Activated CD4-positive, alpha-beta T cell treated with anti-CD3 and anti-CD28 coated beads, Interleukin-2, amount 50 U/mL, for 24 hours (primary cell): ENCODE measurements around the gene MBL2.

Source experiments
- DNase-seq, 2 donors: peaks; one replicate each; pipeline ENCODE4 v3.0.0-alpha.2; 2020; ENCODE audit warnings: low read depth in 1 of 2, low spot score in 1 of 2

Gene MBL2

DNA sequence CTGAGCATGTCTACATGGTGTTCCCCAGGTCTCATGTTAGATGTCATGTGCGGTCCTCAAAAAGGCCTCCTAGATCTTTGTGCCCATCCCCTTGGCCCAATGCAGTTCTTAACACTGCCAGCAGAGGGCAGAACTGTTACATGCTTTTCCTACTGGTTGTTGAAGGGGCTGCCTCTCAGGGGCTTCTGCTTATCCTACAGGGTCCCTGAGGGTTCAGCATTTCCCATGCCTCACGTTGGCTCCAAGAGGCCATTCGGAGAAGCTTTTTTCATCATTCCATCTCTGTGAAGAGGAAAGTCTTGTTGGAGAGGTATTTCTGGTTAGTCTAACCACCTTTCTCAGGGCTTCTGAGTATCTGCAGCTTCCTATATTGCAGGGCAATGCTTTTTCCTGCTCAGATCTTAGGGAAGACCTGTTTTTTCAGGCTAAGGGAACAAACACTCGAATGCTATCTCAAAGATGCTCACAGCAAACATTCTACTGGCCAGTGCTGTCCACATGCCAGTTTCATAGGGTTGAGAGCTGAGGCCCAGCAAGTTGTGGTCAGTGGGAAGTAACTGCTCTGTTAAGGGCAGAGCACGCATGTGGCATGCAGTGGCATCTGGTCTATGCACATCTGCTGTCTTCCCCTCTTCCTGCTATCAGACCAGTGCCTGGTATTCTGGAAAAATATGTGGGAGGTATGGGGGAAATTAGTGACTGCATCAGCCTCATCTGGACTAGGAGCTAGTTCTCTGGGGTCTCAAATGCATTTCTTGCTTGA, 31.5 kb downstream of the MBL2 start:
- peak in 1 of 2 donors; percentile 11 for DNase-seq

DNA sequence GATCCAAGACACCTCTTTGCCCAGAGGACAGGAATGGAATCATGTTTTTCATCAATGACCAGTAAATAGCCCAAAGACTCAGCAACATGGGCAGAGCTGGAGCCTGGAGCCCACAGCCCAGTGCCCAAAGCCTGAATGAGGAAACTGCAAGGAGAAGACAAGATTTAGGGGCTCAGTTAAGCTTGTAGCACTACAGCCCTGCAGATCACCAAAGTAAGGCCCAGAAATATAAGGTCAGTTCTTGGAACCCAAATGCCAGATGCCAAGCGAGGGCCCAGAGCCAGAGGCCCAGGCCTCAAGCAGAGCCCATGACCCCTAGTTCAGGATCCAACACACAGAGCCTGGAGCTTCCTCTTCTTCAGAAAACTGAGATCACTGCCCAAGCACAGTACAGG, 32.4 kb downstream of the MBL2 start:
- DNase-seq: no peak

DNA sequence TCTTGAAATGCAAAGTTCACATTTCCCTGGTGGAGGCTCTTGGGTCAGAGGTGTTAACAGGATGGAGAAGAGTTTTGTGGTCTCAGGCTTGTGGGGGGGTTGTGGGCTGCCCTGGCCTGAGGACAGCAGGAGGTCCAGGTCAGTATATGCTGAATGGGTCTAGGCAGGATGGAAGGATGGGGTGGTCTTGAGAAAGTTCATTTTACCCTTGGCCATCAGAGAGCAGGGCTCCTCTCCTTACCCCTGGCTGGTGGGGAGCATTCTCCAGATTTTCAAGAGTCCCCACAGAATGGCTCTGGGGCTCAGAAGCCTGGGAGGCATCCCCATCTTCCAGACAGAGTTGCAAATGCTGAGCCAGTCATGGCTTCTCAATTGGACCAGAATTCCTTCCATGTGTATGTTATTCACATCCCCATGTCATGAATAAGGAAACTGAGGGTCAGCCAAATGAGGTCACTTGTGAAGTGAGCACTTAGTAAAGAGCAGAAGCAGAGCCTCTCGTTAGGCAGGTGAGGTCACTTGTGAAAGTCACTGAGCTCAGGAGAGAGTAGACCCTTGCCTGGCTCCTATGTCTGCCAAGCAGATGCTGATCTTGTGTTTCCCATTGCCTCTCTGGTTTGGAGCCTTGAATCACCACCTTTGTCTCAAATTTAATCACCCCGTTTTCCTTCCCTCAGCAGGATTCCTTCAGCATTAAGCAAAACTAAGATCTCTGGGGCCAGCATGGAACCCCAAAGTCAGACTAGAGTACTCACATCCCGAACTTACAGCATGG, 33.0 kb downstream of the MBL2 start:
- no peak for DNase-seq

DNA sequence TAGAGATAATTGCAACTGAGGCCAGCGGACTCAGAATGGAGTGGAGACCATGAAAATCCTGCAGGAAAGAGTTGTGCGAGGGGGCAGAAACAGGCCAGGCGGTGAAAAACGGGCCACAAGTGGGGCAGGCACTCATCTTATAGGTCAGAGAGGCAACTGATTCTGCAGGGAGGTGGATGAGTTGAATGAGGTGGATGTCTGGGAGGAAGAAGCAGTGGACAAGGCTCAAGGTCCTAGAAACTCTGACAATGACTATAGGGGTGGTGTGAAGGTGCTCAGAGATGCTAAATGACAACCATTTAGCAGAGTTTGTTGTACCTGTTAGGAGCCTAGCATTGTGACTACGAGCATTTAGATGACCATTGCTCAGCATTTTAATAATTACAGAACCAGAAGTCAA, 33.6 kb downstream of the MBL2 start:
- DNase-seq: no peak

DNA sequence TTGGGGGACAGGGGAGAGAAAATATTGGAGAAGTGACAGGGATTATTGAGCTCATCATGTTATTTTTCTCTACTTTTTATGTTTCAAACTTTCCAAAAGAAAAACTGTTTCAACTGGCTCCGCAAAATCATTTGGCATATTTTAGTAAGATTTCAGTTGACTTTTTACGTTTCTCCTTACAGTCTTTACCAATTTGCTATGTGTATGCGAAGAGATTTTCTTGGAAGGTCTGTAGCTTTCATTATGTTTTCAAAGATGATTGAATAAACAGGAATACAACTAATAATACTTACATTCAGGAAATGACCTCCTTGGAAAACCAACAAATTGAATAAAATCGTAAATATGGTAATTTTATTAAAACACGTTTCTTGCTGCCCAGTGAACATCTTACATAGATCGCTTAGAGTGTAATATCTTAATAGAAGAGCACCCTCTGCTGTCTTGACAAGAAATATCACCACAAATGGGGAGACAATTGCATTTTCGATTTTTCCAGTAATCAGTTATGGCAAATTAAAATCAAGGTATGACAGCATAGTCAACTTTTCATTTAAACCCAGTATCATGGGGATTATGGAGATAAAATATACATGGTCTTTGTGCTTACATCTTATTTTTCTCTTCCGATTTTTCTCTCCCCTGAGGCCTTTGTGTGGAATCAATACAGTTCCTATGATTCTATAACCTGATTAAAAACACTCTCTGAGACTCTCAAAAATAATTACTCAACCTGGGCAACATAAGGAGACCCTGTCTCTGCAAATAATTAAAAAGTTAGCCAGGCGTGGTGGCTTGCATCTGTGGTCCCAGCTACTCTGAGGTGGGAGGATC, 43.1 kb downstream of the MBL2 start:
- no peak for DNase-seq

DNA sequence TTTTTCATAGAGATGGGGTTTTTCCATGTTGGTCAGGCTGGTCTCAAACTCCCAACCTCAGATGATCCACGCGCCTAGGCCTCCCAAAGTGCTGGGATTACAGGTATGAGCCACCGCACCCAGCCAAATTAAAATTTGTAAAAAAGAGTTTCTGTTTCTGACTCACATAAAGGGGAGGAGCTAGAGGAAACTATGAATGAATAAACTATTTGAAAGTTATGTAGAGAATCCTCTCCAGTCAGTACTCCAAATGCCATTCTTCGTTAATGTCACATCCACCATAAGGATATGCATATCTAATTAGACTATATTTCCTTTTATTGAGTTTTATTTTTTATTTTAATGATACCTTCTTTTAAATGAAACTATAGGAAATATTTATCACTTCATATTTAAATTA, 52.6 kb downstream of the MBL2 start:
- DNase-seq: no peak
